ENCODE measurements around the gene RGS4.

GRCh38 chr1:163085904-163086268, 16.7 kb downstream of the RGS4 start:
- TF ChIP-seq POLR2A (IDR thresholded peaks at IDR 0.05) (no peak), CTCF (IDR thresholded peaks at IDR 0.05) (no peak), EP300 (IDR thresholded peaks at IDR 0.05) (no peak), POLR2AphosphoS5 (IDR thresholded peaks at IDR 0.05) (no peak)
